Keratinocyte (primary cell): ENCODE measurements around the gene TMEM131. TPM values are rescaled to one million over a fixed set of nuclear protein-coding genes. Genes with fewer than 3 reads are reported as not detected.
"Not testable (repeated sequence)": the region's sequence is repeated elsewhere in the genome, so short reads cannot be mapped to it uniquely, and the experiment has no call there.

ENCODE experiments used
- DNase-seq: peaks from one replicate; pipeline ENCODE4 v3.0.0-alpha.2; 2011; ENCODE audit warnings: low read depth, missing footprints, low spot score
- FAIRE-seq: peaks from 2 replicates; lab custom pipeline; 2011; peaks lifted over from hg19 to GRCh38; lab: Jason Lieb, UNC
- H2AFZ ChIP-seq: 2 replicates; pipeline ENCODE4 v1.6.0; 2012; ENCODE audit warnings: low read length, control low read depth, inconsistent platforms; ENCODE audit not compliant: control insufficient read depth
- H3K27ac ChIP-seq: 2 replicates; pipeline ENCODE4 v1.5.1; 2011; ENCODE audit warnings: low read length; ENCODE audit not compliant: control insufficient read depth, insufficient read depth
- H3K27me3 ChIP-seq: 3 replicates; pipeline ENCODE4 v1.6.0; 2011; ENCODE audit warnings: low read length; ENCODE audit not compliant: control insufficient read depth, insufficient read depth; ENCODE audit errors: extremely low read depth
- H3K36me3 ChIP-seq, 2 experiments: 2 replicates in 1 of 2; 3 replicates in 1 of 2; pipeline ENCODE4 v1.5.1; 2011; ENCODE audit warnings: low read length in 2 of 2, mild to moderate bottlenecking in 1 of 2; ENCODE audit not compliant: control insufficient read depth in 2 of 2, insufficient read depth in 2 of 2; ENCODE audit errors: extremely low read depth in 1 of 2
- H3K4me1 ChIP-seq: 3 replicates; pipeline ENCODE4 v1.5.1; 2011; ENCODE audit warnings: low read length; ENCODE audit not compliant: control insufficient read depth, insufficient read depth; ENCODE audit errors: extremely low read depth
- H3K4me2 ChIP-seq: 3 replicates; pipeline ENCODE4 v1.6.0; 2011; ENCODE audit warnings: low read depth, low read length; ENCODE audit not compliant: control insufficient read depth, insufficient read depth; ENCODE audit errors: extremely low read depth
- H3K4me3 ChIP-seq, 3 experiments: fragments of 200-600 bp in 1 of 3; sonication (generic) in 1 of 3; 2 replicates in 2 of 3; 3 replicates in 1 of 3; pipeline ENCODE4 v1.5.1; 2011 to 2016; ENCODE audit warnings: low read length in 3 of 3, mild to moderate bottlenecking in 3 of 3, control low read depth in 2 of 3, inconsistent platforms in 1 of 3, low read depth in 1 of 3, mixed read lengths in 1 of 3, mixed run types in 1 of 3, moderate library complexity in 1 of 3; ENCODE audit not compliant: control insufficient read depth in 2 of 3, insufficient read depth in 2 of 3; ENCODE audit errors: extremely low read depth in 1 of 3
- H3K79me2 ChIP-seq: 2 replicates; pipeline ENCODE4 v1.6.0; 2012; ENCODE audit warnings: low read length; ENCODE audit not compliant: control insufficient read depth, insufficient read depth
- H3K9ac ChIP-seq: 3 replicates; pipeline ENCODE4 v1.6.0; 2011; ENCODE audit warnings: low read length; ENCODE audit not compliant: control insufficient read depth, insufficient read depth; ENCODE audit errors: extremely low read depth
- H3K9me1 ChIP-seq: 3 replicates; pipeline ENCODE4 v1.6.0; 2011; ENCODE audit warnings: low read length; ENCODE audit not compliant: control insufficient read depth, insufficient read depth; ENCODE audit errors: extremely low read depth
- H3K9me3 ChIP-seq: 2 replicates; pipeline ENCODE4 v1.5.1; 2012; ENCODE audit warnings: low read depth, low read length; ENCODE audit not compliant: control insufficient read depth
- H4K20me1 ChIP-seq: 3 replicates; pipeline ENCODE4 v1.6.0; 2011; ENCODE audit warnings: low read length; ENCODE audit not compliant: control insufficient read depth, insufficient read depth; ENCODE audit errors: extremely low read depth
- EZH2 ChIP-seq: IDR thresholded peaks from one replicate; pipeline ENCODE4 v1.6.1; 2012; ENCODE audit warnings: inconsistent platforms, mild to moderate bottlenecking, low read length, moderate library complexity
- dilution Hi-C: fragments of 300-500 bp; cut with MboI; formaldehyde crosslinking; loops from one replicate; pipeline ENCODE4 v1.7.0; 2020; ENCODE audit warnings: low sequenced_read_pairs; ENCODE audit not compliant: extremely low pct_ligation_motif_present
- polyA plus RNA-seq, 5 experiments: library from polyadenylated mRNA; depleted of rRNA in 3 of 5; stranded (reverse) in 3 of 5; stranded (forward) in 1 of 5; unstranded in 1 of 5; fragments of >200 nt; gene quantifications; 1 replicate in 1 of 5; 2 replicates in 3 of 5; 3 replicates in 1 of 5; pipeline versions ENCODE4 v1.2.1 to v1.2.3, GENCODE V29; 2011 to 2012; ENCODE audit warnings: missing spikeins in 2 of 5, low read depth in 1 of 5, low replicate concordance in 1 of 5
- TF ChIP-seq, protein P1 (sequence below), 3 experiments: IDR thresholded peaks in 1 of 3; conservative IDR thresholded peaks in 1 of 3; optimal IDR thresholded peaks in 1 of 3; 2 replicates in 2 of 3; 3 replicates in 1 of 3; pipeline versions ENCODE3 to v1.5.1; 2011; ENCODE audit warnings: low read length in 3 of 3, mild to moderate bottlenecking in 3 of 3, moderate library complexity in 2 of 3, control low read depth in 1 of 3, inconsistent platforms in 1 of 3; ENCODE audit not compliant: insufficient read depth in 2 of 3; ENCODE audit errors: extremely low read depth in 1 of 3

The TMEM131 gene
- polyA plus RNA-seq, 1 donor (not counting 4 experiments of a cell fraction or from before 2014, with no cell fraction given), result 25.5 TPM

DNA sequence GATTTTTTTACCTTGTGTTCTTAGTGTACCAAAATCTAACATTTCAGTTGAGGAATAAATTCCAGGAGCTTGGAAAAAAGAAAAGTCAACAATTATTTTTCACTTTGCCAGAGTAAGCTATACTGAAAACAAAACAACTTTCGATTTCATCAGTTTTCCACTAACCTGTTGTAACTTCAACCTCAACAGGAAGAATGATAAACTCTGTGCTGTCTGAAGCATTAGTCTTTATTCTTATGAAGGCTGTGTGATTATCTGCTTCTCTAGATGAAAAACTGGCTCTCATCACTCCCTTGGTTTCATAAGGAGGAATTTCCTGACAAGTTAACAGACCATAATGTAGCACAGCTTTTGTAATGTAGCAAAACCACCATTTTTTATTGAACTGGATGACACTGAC lies 161.1 kb downstream of the TMEM131 start:
- H3K36me3 ChIP-seq, result peaks cover 3 to 8% of the 10 kb centered on the region in 2 experiments
- no peaks in the 10 kb centered on the region for H3K27me3 ChIP-seq
- dilution Hi-C loops, result no loop called here
- no peak overlapping the region for H3K4me2 ChIP-seq
- H3K9me1 ChIP-seq, result no peaks in the 10 kb centered on the region
- H2AFZ ChIP-seq, result no peak overlapping the region
- no peak overlapping the region for H3K27ac ChIP-seq
- DNase-seq, result no peak
- no peak overlapping the region for H3K9ac ChIP-seq
- no peak for TF ChIP-seq EZH2
- TF ChIP-seq, protein P1, sequence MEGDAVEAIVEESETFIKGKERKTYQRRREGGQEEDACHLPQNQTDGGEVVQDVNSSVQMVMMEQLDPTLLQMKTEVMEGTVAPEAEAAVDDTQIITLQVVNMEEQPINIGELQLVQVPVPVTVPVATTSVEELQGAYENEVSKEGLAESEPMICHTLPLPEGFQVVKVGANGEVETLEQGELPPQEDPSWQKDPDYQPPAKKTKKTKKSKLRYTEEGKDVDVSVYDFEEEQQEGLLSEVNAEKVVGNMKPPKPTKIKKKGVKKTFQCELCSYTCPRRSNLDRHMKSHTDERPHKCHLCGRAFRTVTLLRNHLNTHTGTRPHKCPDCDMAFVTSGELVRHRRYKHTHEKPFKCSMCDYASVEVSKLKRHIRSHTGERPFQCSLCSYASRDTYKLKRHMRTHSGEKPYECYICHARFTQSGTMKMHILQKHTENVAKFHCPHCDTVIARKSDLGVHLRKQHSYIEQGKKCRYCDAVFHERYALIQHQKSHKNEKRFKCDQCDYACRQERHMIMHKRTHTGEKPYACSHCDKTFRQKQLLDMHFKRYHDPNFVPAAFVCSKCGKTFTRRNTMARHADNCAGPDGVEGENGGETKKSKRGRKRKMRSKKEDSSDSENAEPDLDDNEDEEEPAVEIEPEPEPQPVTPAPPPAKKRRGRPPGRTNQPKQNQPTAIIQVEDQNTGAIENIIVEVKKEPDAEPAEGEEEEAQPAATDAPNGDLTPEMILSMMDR (optimal IDR thresholded peaks at IDR 0.05 in 1 of 3, IDR thresholded peaks at IDR 0.05 in 1 of 3, conservative IDR thresholded peaks at IDR 0.05 in 1 of 3; ENCODE audit: extremely low read depth in 1 of 3, insufficient read depth in 2 of 3, low read length in 3 of 3), result no peak
- no peaks in the 10 kb centered on the region for H4K20me1 ChIP-seq
- H3K79me2 ChIP-seq, result no peaks in the 10 kb centered on the region
- no peaks in the 10 kb centered on the region for H3K4me1 ChIP-seq
- no peaks in the 10 kb centered on the region for H3K9me3 ChIP-seq
- peak; percentile 43 for FAIRE-seq
- no peak overlapping the region for H3K4me3 ChIP-seq

DNA sequence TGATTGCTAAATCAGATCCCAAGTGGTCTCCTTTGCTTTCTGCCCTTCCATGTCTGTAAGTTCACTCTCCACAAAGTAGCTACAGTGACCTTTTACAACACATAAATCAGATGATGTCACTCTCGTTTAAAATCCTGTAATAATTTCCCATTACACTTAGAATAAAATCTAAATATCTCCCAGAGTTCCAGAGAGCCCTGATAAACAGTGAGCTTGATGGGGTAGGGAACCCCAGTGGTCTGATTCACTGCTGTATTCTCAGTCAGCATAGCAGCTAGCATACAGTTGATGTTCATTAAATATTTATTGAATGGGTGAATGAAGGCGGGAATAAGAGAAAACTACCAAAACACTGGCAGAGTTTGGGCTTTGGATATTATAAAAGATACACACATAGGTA lies 164.6 kb downstream of the TMEM131 start:
- FAIRE-seq, result no peak
- dilution Hi-C loops, result no loop called here

DNA sequence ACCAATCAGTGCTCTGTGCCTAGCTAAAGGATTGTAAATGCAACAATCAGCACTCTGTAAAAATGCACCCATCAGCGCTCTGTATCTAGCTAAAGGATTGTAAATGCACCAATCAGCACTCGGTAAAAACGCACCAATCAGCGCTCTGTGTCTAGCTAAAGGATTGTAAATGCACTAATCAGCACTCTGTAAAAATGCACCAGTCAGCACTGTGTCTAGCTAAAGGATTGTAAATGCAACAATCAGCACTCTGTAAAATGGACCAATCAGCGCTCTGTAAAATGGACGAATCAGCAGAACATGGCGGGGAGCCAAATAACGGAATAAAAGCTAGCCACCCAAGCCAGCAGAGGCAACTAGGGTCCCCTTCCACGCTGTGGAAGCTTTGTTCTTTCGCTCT lies 166.5 kb downstream of the TMEM131 start:
- H3K9me3 ChIP-seq, H3K4me1 ChIP-seq, H3K27me3 ChIP-seq, dilution Hi-C loops, DNase-seq, H3K9me1 ChIP-seq, H3K4me3 ChIP-seq, FAIRE-seq, H4K20me1 ChIP-seq, H2AFZ ChIP-seq, H3K9ac ChIP-seq, H3K79me2 ChIP-seq, H3K4me2 ChIP-seq, H3K36me3 ChIP-seq, H3K27ac ChIP-seq: not testable (repeated sequence)

More for the DNA sequence above, 164.6 kb downstream of the TMEM131 start:
- no peaks in the 10 kb centered on the region for H3K9me3 ChIP-seq
- no peak for DNase-seq
- no peak overlapping the region for H3K4me3 ChIP-seq
- no peak overlapping the region for H3K27ac ChIP-seq
- H4K20me1 ChIP-seq, result no peaks in the 10 kb centered on the region
- no peaks in the 10 kb centered on the region for H3K9me1 ChIP-seq
- H3K27me3 ChIP-seq, result no peaks in the 10 kb centered on the region
- H3K9ac ChIP-seq, result no peak overlapping the region
- peaks cover 3 to 9% of the 10 kb centered on the region in 2 experiments for H3K36me3 ChIP-seq
- H2AFZ ChIP-seq, result no peak overlapping the region
- TF ChIP-seq, protein P1 (optimal IDR thresholded peaks at IDR 0.05 in 1 of 3, IDR thresholded peaks at IDR 0.05 in 1 of 3, conservative IDR thresholded peaks at IDR 0.05 in 1 of 3; ENCODE audit: extremely low read depth in 1 of 3, insufficient read depth in 2 of 3, low read length in 3 of 3), result no peak
- TF ChIP-seq EZH2, result no peak
- no peak overlapping the region for H3K4me2 ChIP-seq
- no peaks in the 10 kb centered on the region for H3K79me2 ChIP-seq
- H3K4me1 ChIP-seq, result no peaks in the 10 kb centered on the region

DNA sequence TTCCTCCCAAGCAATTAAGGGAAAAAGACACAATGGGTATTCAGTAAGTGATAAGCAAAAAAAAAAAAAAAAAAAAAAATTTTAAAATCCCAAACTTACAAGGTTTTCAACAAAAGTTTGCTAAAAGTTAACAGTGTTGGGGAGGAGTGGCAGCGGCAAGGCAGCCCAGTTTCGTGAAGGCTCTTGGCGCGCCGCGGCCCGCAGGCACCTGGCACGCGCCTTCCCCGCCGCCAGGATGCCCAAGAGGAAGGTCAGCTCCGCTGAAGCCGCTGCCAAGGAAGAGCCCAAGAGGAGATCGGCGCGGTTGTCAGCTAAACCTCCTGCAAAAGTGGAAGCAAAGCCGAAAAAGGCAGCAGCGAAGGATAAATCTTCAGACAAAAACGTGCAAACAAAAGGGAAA lies 168.7 kb downstream of the TMEM131 start:
- dilution Hi-C loops, DNase-seq, H3K4me2 ChIP-seq, H3K9me1 ChIP-seq, H3K9me3 ChIP-seq, H3K27ac ChIP-seq, H3K36me3 ChIP-seq, H4K20me1 ChIP-seq, H3K79me2 ChIP-seq, H3K9ac ChIP-seq, H3K27me3 ChIP-seq, FAIRE-seq, H2AFZ ChIP-seq, H3K4me1 ChIP-seq, H3K4me3 ChIP-seq: not testable (repeated sequence)
